Measurements from ENCODE around the gene CERS2.

CERS2 gene

GRCh38 chr1:150974580-150975478 lies at the start of gene CERS2:
CERS2 (minus strand) TSS chr1:150974835; CDS start chr1:150969090, 5,745 bp downstream.
- DNase-seq, result peak; percentile 79

DNA sequence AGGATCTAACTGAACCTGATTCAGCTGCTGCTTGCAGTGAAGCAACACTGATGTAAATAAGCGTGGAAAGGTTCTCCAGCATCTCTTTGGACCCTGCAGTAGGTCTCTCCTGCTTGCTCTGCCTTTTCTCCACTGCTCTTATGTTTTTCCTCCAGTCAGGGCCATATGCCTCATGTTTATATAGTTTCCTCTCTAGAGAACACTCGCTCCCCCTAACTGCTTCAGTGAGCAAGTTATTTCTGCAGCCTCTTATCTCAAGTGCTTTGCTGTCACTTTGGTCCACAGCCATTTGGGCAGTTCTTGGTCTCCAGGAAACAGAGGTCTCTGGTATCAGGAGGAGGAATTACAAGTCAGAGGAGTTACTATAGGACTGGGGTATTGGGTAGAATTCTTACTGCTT lies 38.9 kb upstream of the CERS2 start:
- no peak for DNase-seq

GRCh38 chr1:151012684-151013471 lies 38.2 kb upstream of the CERS2 start:
- no peak for DNase-seq

- no peak for DNase-seq
Observed at GRCh38 chr1:151011154-151011850, 36.7 kb upstream of the CERS2 start.

GRCh38 chr1:151010346-151010726 lies 35.7 kb upstream of the CERS2 start:
- no peak for DNase-seq

DNA sequence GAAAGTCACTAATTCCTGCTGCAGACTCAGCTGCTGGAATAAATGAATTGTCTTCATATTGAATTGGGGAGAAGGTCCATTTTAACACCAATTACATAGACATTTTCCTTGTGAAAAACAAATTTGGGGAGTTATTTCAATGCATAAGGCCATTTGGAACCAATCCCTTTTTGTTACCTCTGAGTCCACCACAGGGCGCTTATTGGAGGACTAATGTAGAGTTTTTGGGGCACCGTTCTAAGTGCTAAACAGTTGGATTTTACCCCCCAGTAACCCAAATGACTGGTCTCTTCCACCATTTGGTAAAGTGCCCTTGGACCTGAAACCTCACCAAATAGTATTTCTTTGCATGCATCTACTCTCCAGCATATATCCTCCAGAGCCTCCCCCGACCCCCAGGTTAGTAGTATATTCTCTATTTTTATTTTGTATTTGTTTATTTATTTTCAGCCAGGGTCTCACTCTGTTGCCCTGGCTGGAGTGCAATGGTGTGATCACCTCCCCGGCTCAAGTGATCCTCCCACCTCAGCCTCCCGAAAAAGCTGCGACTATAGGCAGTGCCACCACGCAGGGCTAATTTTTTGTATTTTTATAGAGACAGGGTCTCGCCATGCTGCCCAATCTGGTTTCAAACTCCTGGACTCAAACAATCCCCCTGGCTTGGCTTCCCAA lies 35.2 kb upstream of the CERS2 start:
- DNase-seq, result no peak

GRCh38 chr1:151009206-151009587 lies 34.6 kb upstream of the CERS2 start:
- DNase-seq, result peak; percentile 57

- peak; percentile 92 for DNase-seq
Observed at GRCh38 chr1:151008244-151009205, 33.9 kb upstream of the CERS2 start, which contains the start of gene PRUNE1. PRUNE1 (plus strand) TSS chr1:151008449; CDS start chr1:151008633, 184 bp downstream.

- no peak for DNase-seq
Observed at GRCh38 chr1:151007853-151008243, 33.2 kb upstream of the CERS2 start.

DNA sequence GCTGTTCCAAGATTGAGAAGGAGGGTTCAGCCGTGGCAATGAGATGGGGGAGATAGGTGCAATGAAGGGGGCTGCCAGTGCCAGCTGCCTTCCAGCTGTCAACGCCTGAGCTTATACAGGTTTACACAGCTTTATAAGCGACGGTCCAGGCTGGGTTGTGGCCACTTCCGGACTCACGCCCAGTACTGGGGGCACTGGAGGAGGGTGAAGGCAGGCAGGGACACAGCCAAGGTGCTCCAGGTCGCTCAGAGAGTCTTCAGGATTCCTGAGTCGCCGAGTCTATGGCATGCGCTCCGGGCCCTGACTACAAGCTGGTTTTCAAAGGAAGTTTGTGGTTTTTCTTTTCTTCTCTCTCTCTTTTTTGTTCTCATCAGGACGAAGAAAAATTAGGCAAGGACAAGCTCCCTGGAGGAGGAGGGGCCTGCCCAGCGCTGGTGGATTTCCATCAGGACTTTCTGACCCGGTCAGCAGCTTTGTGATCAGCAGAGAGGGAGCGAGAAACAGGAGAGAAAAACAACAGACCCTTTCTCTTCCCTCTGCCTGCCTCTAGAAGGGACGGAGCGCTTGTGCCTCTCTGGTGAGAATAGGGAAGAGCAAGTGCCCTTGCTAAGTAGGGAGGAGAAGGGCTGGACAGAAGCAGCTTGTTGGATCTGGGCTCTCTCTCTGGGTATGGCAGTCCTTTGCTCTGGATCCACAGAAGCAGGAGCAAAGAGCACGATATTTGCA lies 31.9 kb upstream of the CERS2 start, which contains the start of gene MINDY1:
TSS of gene MINDY1 (minus strand) at position 576 of the 726 bp plus-strand sequence. CDS start 4,285 bp downstream, outside the sequence.
- peak; percentile 80 for DNase-seq

GRCh38 chr1:151005729-151006319 lies 31.2 kb upstream of the CERS2 start:
- DNase-seq, result no peak

- no peak for DNase-seq
Observed at GRCh38 chr1:151003180-151003579, 28.5 kb upstream of the CERS2 start.

GRCh38 chr1:151002611-151003010 lies 28.0 kb upstream of the CERS2 start:
- DNase-seq, result no peak

- DNase-seq, result no peak
Observed at GRCh38 chr1:151002051-151002450, 27.4 kb upstream of the CERS2 start.

DNA sequence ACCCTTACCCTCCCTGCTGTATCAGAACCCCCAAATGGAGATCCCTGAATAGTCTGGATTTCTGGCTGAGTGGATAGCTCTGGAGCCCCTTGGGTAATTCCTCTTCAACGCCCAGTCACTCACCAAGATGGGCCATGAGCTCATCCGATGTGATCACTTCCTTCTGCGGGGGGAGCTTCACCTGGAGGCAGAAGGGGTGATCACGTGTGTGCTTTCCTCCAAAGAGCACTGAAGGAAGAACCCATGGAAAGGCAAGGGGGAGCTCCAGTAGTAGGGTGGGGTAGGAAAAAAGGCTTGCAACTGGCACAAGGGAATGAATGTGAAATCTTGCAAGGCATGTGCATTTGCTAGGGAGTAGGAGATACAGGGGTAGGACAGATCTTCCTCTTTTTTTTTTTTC lies 27.0 kb upstream of the CERS2 start:
- no peak for DNase-seq

DNA sequence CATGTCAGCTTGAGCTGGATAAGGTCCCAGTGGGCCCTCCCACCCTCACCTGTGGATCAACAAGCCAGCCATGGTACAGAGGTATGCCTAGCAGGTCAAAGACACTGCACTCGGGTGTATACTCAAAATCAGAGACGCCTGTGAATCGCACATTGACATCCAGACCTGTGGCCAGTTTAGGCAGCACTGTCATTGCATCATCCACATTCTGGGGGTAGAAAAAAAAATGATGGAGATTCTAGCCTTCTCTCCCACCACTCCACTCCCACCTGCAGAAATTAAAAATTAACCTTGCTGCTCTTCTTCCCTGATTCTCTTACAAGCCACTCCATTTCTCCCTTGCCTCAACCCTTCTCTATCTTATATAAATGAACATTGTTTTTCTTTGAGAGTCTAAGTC lies 25.8 kb upstream of the CERS2 start:
- DNase-seq, result no peak

DNA sequence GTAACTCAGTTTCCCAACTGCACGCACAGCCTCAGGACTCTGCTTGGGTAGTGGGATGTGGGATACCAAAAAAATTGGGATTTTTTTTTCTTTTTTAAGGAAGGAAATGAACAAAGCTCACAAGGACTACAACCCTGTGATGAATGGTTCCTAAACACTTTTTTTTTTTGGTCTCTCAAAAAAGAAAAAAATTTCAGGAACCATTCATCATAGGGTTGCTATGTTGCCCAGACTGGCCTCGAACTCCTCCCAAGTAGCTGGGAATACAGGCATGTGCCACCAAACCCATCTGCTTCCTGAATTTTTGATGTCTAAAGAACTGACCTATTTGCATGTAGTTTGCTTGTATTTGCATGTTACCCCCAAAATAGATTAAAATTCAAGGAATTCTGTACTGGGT lies 25.3 kb upstream of the CERS2 start:
- no peak for DNase-seq

DNA sequence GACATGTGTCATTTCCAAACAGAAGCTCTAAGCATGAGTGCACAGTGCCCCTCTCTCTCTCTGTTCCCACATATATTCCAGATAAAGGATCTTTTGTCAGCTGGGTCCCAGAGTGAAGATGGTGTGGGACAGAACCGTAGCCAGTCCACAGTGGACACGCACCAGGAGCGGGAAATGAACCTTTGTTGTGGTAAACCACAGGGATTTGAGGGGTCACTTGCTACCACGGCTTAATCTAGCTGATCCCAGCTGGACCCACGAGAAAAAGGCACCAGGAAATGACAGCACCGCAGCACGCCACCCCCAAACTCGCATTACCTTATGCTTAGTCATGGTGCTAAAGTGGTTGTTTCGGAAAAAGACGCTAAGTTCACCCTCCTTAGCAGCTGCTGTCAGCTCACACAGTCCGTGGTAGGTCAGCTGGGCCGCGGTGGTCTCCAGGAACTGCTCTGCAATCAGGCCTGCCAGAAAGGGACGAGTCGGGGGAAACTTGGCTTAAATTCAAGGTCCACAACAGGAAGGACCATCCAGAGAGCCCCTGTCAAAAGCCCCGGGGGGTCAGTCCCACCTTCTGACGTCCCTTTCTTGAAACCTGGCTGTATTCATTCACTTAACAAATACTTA lies 24.5 kb upstream of the CERS2 start:
- peak; percentile 52 for DNase-seq

DNA sequence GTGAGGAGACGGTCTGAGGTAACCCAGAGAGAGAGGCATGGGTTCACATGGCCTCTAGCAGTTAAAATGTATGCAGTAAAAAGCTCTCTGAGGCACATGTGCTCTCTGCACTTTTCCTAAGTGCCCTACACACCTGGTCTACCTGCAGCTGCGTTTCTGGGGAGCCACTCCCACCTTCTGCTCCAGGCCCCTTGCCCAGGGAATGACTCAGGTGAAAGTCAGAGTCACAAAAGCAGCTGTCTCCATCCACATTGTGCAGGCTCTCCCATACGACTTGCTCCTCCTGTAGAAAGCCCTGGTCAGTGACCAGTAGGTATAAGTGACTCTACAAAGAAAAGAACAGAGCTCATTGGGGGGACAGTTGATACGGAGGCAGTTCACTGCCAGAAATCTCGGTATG lies 23.3 kb upstream of the CERS2 start:
- DNase-seq, result no peak
